ENCODE results near the gene ARAP3.
A peak's percentile ranks its signal among the peaks of the same experiment; 100 is the strongest.

Gene ARAP3

DNA sequence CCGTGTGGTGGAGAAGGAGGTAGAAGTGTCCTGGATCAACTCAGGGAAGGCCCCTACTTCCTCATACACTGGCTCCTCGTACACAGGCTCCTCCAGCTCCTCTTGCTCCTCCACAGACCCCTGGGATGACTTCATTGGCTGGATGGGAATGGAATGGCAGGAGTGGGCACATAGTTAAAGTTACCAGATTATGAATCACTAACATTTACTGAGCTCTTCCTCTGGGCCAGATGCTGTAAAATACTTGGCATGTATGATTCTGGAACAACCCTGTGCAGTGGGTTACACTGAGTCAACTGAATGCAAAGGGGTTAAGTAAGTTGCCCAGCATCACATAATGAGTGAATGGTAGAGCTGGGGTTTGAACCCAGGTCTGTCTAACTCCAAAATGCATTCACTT lies 27.7 kb downstream of the ARAP3 start:
- DNase-seq: no peak
- ATAC-seq (replicated peaks): no peak
- H3K4me3 Mint-ChIP-seq: no peak overlapping the region
- no peaks in the 10 kb centered on the region for H3K27me3 Mint-ChIP-seq
- no peaks in the 10 kb centered on the region for H3K9me3 Mint-ChIP-seq
- no peak overlapping the region for H3K27ac Mint-ChIP-seq
- peaks cover 3% of the 10 kb centered on the region for H3K36me3 Mint-ChIP-seq (ENCODE audit: insufficient read depth)
- H3K4me1 Mint-ChIP-seq (ENCODE audit: low read depth in 2 of 2): peaks cover 27 to 30% of the 10 kb centered on the region in 2 donors

GRCh38 chr5:141651728-141652105 lies 30.3 kb downstream of the ARAP3 start:
- no peak for ATAC-seq (replicated peaks)
- peak overlapping the region; percentile 94 to 97 for H3K27ac Mint-ChIP-seq
- H3K36me3 Mint-ChIP-seq (ENCODE audit: insufficient read depth): peaks cover 8% of the 10 kb centered on the region
- H3K4me3 Mint-ChIP-seq: peak overlapping the region; percentile 91 to 93
- H3K4me1 Mint-ChIP-seq (ENCODE audit: low read depth in 2 of 2): peaks cover 34 to 37% of the 10 kb centered on the region in 2 donors
- DNase-seq: no peak
- H3K9me3 Mint-ChIP-seq: no peaks in the 10 kb centered on the region
- H3K27me3 Mint-ChIP-seq: no peaks in the 10 kb centered on the region

DNA sequence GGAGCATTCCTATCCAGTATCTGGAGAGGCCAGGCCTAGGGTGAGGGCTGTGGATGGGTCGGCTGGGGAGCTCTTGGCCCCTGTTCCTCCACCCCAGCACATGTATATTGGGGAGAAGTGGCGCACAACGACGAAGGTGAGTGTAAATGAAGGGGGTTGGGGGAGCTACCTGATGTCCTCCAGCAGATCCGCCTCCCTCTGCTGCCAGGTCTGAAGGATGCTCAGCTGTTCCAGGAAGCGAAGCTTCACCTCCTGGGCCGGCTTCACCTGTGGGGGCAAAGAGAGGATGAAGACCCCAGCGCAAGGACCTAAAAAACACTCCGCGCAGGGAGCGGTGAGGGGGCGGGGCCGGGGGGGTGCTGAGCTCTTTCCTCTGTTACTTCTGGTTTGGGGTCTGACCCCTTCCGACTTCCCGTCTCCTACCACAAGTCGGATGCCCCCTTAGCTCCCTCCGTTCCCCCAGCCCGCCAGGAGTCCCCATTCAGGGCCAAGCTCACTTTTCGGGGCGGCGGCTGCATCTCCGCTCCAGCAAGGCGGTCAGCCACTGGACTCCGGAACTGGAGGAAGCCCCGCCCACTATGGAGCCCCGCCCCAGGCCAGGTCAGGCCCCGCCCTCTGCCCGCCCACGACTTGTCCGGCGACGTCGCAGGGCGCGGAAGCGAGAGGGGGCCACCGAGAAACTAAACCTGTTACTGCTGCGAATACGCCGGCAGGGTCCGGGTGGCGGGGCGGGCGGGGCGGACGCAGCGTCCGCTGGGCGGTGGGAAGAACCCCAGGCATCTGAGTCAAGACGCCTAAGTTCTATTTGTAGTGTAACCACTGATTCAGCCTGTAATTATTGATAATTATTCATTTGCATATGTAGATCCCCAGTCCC lies 30.9 kb downstream of the ARAP3 start, which contains the start of gene FCHSD1:
FCHSD1 (minus strand) TSS at position 568 of the 877 bp plus-strand sequence; CDS start at position 518, 50 bp downstream.
- Mint-ChIP-seq H3K36me3 (ENCODE audit: insufficient read depth) (peaks cover 10% of the 10 kb centered on the region), H3K4me3 (peak within 1 kb of the TSS; percentile 91 to 93), H3K9me3 (no peaks in the 10 kb centered on the region), H3K4me1 (ENCODE audit: low read depth in 2 of 2) (peaks cover 39 to 40% of the 10 kb centered on the region in 2 donors), H3K27me3 (no peaks in the 10 kb centered on the region), H3K27ac (peak within 1 kb of the TSS; percentile 94 to 97)
- ATAC-seq (replicated peaks) (peak; percentile 91), DNase-seq (peak; percentile 66 to 79 (median 72))

GRCh38 chr5:141649972-141650371 lies 32.1 kb downstream of the ARAP3 start:
- ATAC-seq (replicated peaks): no peak
- peak overlapping the region; percentile 94 to 97 for H3K27ac Mint-ChIP-seq
- H3K4me3 Mint-ChIP-seq: peak overlapping the region; percentile 91 to 93
- H3K36me3 Mint-ChIP-seq (ENCODE audit: insufficient read depth): peaks cover 10% of the 10 kb centered on the region
- H3K27me3 Mint-ChIP-seq: no peaks in the 10 kb centered on the region
- no peaks in the 10 kb centered on the region for H3K9me3 Mint-ChIP-seq
- peaks cover 42 to 43% of the 10 kb centered on the region in 2 donors for H3K4me1 Mint-ChIP-seq (ENCODE audit: low read depth in 2 of 2)
- DNase-seq: no peak

DNA sequence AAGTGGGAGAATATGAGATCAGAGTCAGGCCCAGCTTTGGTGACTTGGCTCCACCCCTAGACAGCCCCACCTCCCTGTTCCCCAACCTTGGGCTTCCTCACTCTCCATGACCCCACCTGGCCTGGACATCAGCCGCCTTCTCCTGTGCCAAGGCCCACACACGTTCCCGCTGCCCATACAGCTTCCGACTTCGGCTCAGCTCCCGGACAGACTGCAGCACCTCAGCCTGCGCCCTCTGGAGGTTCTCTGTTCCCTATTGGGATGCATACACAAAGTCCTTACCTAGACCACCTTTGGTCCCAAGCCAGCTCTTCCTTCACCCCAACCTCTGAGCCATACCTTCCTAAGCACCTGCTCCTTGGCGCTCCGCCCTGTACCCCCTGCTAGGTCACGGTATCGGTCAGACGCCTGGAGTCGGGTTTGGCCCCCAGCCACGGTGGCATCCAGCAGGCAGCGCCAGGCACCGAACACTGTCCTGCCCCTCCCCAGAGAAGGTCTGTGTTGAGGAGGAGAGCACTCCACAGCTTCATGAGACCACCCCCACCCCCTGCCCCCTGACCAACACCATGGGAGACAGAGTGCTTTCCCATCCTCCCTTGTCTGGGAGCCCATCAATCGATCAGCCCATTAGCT lies 32.9 kb downstream of the ARAP3 start:
- Mint-ChIP-seq H3K36me3 (ENCODE audit: insufficient read depth) (peaks cover 10% of the 10 kb centered on the region), H3K4me1 (ENCODE audit: low read depth in 2 of 2) (peaks cover 44 to 47% of the 10 kb centered on the region in 2 donors), H3K4me3 (no peak overlapping the region), H3K27ac (peak overlapping the region in 1 of 2 donors; percentile 94), H3K9me3 (no peaks in the 10 kb centered on the region), H3K27me3 (no peaks in the 10 kb centered on the region)
- no peak for DNase-seq
- no peak for ATAC-seq (replicated peaks)

DNA sequence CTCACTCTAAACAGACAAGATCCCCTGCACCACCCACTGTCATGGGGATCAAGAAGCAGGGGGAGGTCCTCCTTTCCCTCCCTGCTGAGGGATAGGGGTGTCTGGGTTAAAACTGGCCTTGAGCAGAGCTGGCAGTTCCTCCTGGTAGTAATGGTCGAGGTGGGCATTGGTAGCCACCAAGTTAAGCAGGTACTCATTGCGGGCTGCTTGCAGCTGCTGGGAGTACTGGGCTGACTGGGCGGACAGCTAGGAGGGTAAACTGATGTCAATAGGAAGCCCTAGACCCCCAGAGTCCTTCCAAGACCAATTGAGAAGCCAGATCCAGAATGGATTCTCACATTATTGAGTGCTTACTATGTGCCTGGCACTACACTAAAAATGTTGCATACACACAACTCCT lies 34.2 kb downstream of the ARAP3 start:
- no peaks in the 10 kb centered on the region for H3K27me3 Mint-ChIP-seq
- H3K4me3 Mint-ChIP-seq: no peak overlapping the region
- H3K4me1 Mint-ChIP-seq (ENCODE audit: low read depth in 2 of 2): peaks cover 44 to 47% of the 10 kb centered on the region in 2 donors
- H3K27ac Mint-ChIP-seq: peak overlapping the region in 1 of 2 donors; percentile 94
- H3K9me3 Mint-ChIP-seq: no peaks in the 10 kb centered on the region
- DNase-seq (no peak), ATAC-seq (replicated peaks) (no peak)
- peaks cover 19% of the 10 kb centered on the region for H3K36me3 Mint-ChIP-seq (ENCODE audit: insufficient read depth)

- Mint-ChIP-seq H3K4me1 (ENCODE audit: low read depth in 2 of 2) (peaks cover 39 to 43% of the 10 kb centered on the region in 2 donors), H3K27ac (peak overlapping the region in 1 of 2 donors; percentile 25), H3K9me3 (no peaks in the 10 kb centered on the region), H3K4me3 (no peak overlapping the region), H3K27me3 (no peaks in the 10 kb centered on the region), H3K36me3 (ENCODE audit: insufficient read depth) (peaks cover 19% of the 10 kb centered on the region)
- DNase-seq (no peak), ATAC-seq (replicated peaks) (no peak)
These were observed 34.8 kb downstream of the ARAP3 start for GRCh38 chr5:141647242-141647641.

DNA sequence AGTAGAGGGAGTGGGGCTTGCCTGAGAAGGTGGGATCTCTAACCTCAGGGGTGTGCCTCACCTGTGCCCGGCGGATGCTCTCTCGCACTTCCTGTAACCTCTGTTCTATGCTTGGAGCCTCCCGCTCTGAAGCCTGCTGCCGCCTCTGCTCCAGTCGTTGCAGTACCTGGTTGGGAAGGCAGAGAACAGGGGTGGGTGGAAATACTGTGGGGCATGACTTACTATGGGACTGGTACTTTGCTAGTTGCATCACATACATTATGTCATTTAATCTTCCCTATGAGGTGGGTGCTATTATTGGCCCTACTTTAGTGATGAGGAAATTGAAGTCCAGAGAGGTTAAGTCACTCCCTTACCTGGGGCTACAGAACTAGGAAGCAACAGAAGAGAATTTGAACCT lies 36.0 kb downstream of the ARAP3 start:
- H3K36me3 Mint-ChIP-seq (ENCODE audit: insufficient read depth): peaks cover 19% of the 10 kb centered on the region
- DNase-seq: no peak
- ATAC-seq (replicated peaks): no peak
- peaks cover 32 to 40% of the 10 kb centered on the region in 2 donors for H3K4me1 Mint-ChIP-seq (ENCODE audit: low read depth in 2 of 2)
- H3K9me3 Mint-ChIP-seq: no peaks in the 10 kb centered on the region
- no peak overlapping the region for H3K4me3 Mint-ChIP-seq
- no peaks in the 10 kb centered on the region for H3K27me3 Mint-ChIP-seq
- no peak overlapping the region for H3K27ac Mint-ChIP-seq

GRCh38 chr5:141641634-141642267 lies 40.3 kb downstream of the ARAP3 start:
- Mint-ChIP-seq H3K27me3 (no peaks in the 10 kb centered on the region), H3K4me1 (ENCODE audit: low read depth in 2 of 2) (peaks cover 21 to 25% of the 10 kb centered on the region in 2 donors), H3K36me3 (ENCODE audit: insufficient read depth) (peaks cover 22% of the 10 kb centered on the region), H3K27ac (peak overlapping the region in 1 of 2 donors; percentile 2), H3K9me3 (no peaks in the 10 kb centered on the region), H3K4me3 (no peak overlapping the region)
- ATAC-seq (replicated peaks) (no peak), DNase-seq (no peak)

GRCh38 chr5:141640698-141641097 lies 41.3 kb downstream of the ARAP3 start:
- DNase-seq (no peak), ATAC-seq (replicated peaks) (no peak)
- Mint-ChIP-seq H3K4me3 (no peak overlapping the region), H3K27me3 (no peaks in the 10 kb centered on the region), H3K36me3 (ENCODE audit: insufficient read depth) (peaks cover 20% of the 10 kb centered on the region), H3K9me3 (no peaks in the 10 kb centered on the region), H3K27ac (peak overlapping the region in 1 of 2 donors; percentile 25), H3K4me1 (ENCODE audit: low read depth in 2 of 2) (peaks cover 24 to 25% of the 10 kb centered on the region in 2 donors)

GRCh38 chr5:141640051-141640415 lies 42.0 kb downstream of the ARAP3 start:
- Mint-ChIP-seq H3K9me3 (no peaks in the 10 kb centered on the region), H3K27ac (no peak overlapping the region), H3K4me1 (ENCODE audit: low read depth in 2 of 2) (peaks cover 28 to 30% of the 10 kb centered on the region in 2 donors), H3K36me3 (ENCODE audit: insufficient read depth) (peaks cover 20% of the 10 kb centered on the region), H3K4me3 (no peak overlapping the region), H3K27me3 (no peaks in the 10 kb centered on the region)
- ATAC-seq (replicated peaks): no peak
- DNase-seq: no peak

- Mint-ChIP-seq H3K36me3 (ENCODE audit: insufficient read depth) (peaks cover 20% of the 10 kb centered on the region), H3K27ac (no peak overlapping the region), H3K9me3 (no peaks in the 10 kb centered on the region), H3K4me1 (ENCODE audit: low read depth in 2 of 2) (peaks cover 27% of the 10 kb centered on the region in 2 donors), H3K4me3 (no peak overlapping the region), H3K27me3 (no peaks in the 10 kb centered on the region)
- ATAC-seq (replicated peaks) (no peak), DNase-seq (no peak)
These were observed 42.5 kb downstream of the ARAP3 start for GRCh38 chr5:141639357-141640050.

GRCh38 chr5:141638771-141639170 lies 43.3 kb downstream of the ARAP3 start:
- ATAC-seq (replicated peaks): no peak

More at GRCh38 chr5:141638771-141639170, 43.3 kb downstream of the ARAP3 start:
- H3K4me1 Mint-ChIP-seq (ENCODE audit: low read depth in 2 of 2): peaks cover 32 to 33% of the 10 kb centered on the region in 2 donors
- peak overlapping the region in 1 of 2 donors; percentile 88 for H3K4me3 Mint-ChIP-seq
- H3K27ac Mint-ChIP-seq: peak overlapping the region; percentile 63 to 78
- DNase-seq: no peak
- H3K9me3 Mint-ChIP-seq: no peaks in the 10 kb centered on the region
- no peaks in the 10 kb centered on the region for H3K27me3 Mint-ChIP-seq
- peaks cover 18% of the 10 kb centered on the region for H3K36me3 Mint-ChIP-seq (ENCODE audit: insufficient read depth)
